RWPE2 (cell line): ENCODE measurements around the gene HDAC4.

Experiments
- ATAC-seq: fragments of 200-7000 bp; cut with Tn5 transposase; 3 replicates; pipeline ENCODE4 v1.9.1; 2021; ENCODE audit warnings: low read depth
- DNase-seq: peaks from one replicate; pipeline ENCODE4 v3.0.0-alpha.2; 2020; ENCODE audit warnings: low spot score
- H3K27ac ChIP-seq: fragments of 450-650 bp; 2 replicates; pipeline ENCODE4 v1.5.1; 2017; ENCODE audit warnings: mild to moderate bottlenecking; ENCODE audit not compliant: poor library complexity, severe bottlenecking
- H3K27me3 ChIP-seq: fragments of 250-450 bp; sonication (Bioruptor Pico); 2 replicates; pipeline ENCODE4 v1.5.1; 2021; ENCODE audit warnings: mild to moderate bottlenecking, moderate library complexity; ENCODE audit not compliant: insufficient read depth, poor library complexity, severe bottlenecking
- H3K36me3 ChIP-seq: fragments of 250-450 bp; sonication (Bioruptor Pico); 2 replicates; pipeline ENCODE4 v1.5.1; 2020; ENCODE audit warnings: low read depth, mild to moderate bottlenecking, moderate library complexity
- H3K4me1 ChIP-seq: fragments of 250-450 bp; sonication (Bioruptor Pico); 2 replicates; pipeline ENCODE4 v1.5.1; 2021; ENCODE audit warnings: mild to moderate bottlenecking, moderate library complexity; ENCODE audit not compliant: insufficient read depth, poor library complexity, severe bottlenecking
- H3K4me3 ChIP-seq: fragments of 250-450 bp; sonication (Bioruptor Pico); 2 replicates; pipeline ENCODE4 v1.5.1; 2021; ENCODE audit warnings: mild to moderate bottlenecking, moderate library complexity; ENCODE audit not compliant: severe bottlenecking
- H3K9me3 ChIP-seq: fragments of 250-450 bp; sonication (Bioruptor Pico); 2 replicates; pipeline ENCODE4 v1.5.1; 2021; ENCODE audit warnings: mild to moderate bottlenecking, moderate library complexity; ENCODE audit not compliant: severe bottlenecking
- TF ChIP-seq, protein P1 (sequence below): fragments of 450-650 bp; IDR thresholded peaks from one replicate; pipeline ENCODE4 v1.5.1; 2017; ENCODE audit warnings: mild to moderate bottlenecking, moderate library complexity; ENCODE audit not compliant: poor library complexity, severe bottlenecking

HDAC4 gene

DNA sequence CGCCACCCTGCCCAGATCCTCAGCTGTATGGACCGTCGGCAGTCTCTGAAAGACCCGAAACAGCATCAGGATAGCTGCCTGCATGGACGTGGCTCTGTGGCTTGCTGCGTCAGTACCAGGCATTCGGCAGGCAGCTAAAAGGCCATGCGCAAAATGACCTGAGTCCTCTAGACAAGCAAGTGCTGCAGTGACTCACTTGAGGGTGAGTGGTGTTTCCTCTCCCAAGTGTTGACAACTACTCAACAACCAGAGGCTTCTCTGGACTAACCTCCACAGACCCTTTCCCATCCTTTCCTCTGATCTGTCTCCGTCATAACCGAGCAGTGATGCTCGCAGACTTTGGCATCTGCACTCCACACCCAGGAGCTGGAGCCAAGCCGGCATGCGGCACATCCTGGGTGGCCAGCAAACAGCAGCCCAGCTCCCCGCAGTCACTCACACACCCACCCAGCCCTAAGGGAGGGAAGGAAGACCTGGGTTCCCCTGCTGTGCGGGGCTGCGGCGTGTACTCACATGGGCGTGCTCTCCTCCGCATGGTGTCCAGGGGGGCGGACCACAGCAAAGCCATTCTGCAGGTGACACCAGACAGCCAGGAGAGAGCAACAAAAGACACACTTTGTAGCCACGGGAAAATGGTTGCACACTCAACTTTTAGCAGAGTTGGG, 313.6 kb downstream of the HDAC4 start:
- H3K36me3 ChIP-seq, result no peaks in the 10 kb centered on the region
- DNase-seq (no peak), ATAC-seq (no peak)
- no peaks in the 10 kb centered on the region for H3K27me3 ChIP-seq
- TF ChIP-seq, protein P1, sequence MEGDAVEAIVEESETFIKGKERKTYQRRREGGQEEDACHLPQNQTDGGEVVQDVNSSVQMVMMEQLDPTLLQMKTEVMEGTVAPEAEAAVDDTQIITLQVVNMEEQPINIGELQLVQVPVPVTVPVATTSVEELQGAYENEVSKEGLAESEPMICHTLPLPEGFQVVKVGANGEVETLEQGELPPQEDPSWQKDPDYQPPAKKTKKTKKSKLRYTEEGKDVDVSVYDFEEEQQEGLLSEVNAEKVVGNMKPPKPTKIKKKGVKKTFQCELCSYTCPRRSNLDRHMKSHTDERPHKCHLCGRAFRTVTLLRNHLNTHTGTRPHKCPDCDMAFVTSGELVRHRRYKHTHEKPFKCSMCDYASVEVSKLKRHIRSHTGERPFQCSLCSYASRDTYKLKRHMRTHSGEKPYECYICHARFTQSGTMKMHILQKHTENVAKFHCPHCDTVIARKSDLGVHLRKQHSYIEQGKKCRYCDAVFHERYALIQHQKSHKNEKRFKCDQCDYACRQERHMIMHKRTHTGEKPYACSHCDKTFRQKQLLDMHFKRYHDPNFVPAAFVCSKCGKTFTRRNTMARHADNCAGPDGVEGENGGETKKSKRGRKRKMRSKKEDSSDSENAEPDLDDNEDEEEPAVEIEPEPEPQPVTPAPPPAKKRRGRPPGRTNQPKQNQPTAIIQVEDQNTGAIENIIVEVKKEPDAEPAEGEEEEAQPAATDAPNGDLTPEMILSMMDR, result no peak
- H3K9me3 ChIP-seq, result no peaks in the 10 kb centered on the region
- H3K4me1 ChIP-seq, result no peaks in the 10 kb centered on the region
- no peak overlapping the region for H3K4me3 ChIP-seq
- H3K27ac ChIP-seq, result no peak overlapping the region

DNA sequence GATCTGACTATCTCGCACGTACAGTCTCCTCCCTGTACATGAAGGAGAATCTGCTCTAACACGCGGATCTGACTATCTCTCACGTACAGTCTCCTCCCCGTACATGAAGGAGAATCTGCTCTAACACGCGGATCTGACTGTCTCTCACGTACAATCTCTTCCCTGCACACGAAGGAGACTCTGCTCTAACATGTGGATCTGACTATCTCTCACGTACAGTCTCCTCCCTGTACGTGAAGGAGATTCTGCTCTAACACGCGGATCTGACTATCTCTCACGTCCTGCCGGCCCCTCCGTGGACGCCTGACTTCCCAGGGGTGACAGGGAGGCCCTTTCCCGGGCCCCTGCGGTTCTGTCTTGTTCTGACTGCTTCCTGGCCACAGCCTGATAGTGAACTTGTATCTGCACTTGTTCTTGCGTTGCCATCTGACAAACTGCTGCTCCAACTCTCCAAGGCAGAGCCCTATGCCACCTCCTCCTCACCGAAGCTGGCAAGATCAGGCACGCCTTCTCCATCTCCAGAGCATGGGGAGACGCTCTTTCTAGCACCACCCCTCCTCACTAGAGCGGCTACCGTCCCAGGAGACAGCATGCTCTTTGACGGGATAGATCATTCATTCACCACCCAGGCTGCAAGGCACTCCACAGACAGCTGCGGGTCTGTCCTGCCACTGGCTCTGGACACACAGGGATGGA, 314.3 kb downstream of the HDAC4 start:
- H3K4me3 ChIP-seq, result no peak overlapping the region
- no peaks in the 10 kb centered on the region for H3K9me3 ChIP-seq
- ATAC-seq (no peak), DNase-seq (no peak)
- H3K4me1 ChIP-seq, result no peaks in the 10 kb centered on the region
- no peaks in the 10 kb centered on the region for H3K27me3 ChIP-seq
- TF ChIP-seq, protein P1, result no peak
- H3K27ac ChIP-seq, result no peak overlapping the region
- H3K36me3 ChIP-seq, result no peaks in the 10 kb centered on the region

- no peaks in the 10 kb centered on the region for H3K36me3 ChIP-seq
- TF ChIP-seq, protein P1, result no peak
- no peaks in the 10 kb centered on the region for H3K4me1 ChIP-seq
- no peaks in the 10 kb centered on the region for H3K9me3 ChIP-seq
- H3K27me3 ChIP-seq, result no peaks in the 10 kb centered on the region
- ATAC-seq, result no peak
- DNase-seq, result no peak
- H3K4me3 ChIP-seq, result no peak overlapping the region
- no peak overlapping the region for H3K27ac ChIP-seq
Measured at GRCh38 chr2:239085201-239085992, 315.4 kb downstream of the HDAC4 start.

- Histone ChIP-seq H3K4me3 (no peak overlapping the region), H3K27me3 (no peaks in the 10 kb centered on the region), H3K27ac (no peak overlapping the region), H3K9me3 (no peaks in the 10 kb centered on the region), H3K36me3 (no peaks in the 10 kb centered on the region), H3K4me1 (no peaks in the 10 kb centered on the region)
- TF ChIP-seq, protein P1, result no peak
- no peak for DNase-seq
- no peak for ATAC-seq
Measured at GRCh38 chr2:239084007-239084406, 316.8 kb downstream of the HDAC4 start.
